Choroid plexus epithelial cell (primary cell): ENCODE measurements around the gene SPATA20.

ENCODE experiments used
- DNase-seq: peaks from one replicate; pipeline ENCODE4 v3.0.0-alpha.2; 2010; ENCODE audit warnings: low read depth
- H3K4me3 ChIP-seq: 2 replicates; pipeline ENCODE4 v1.5.1; 2011; ENCODE audit warnings: low read depth, mild to moderate bottlenecking, control low read depth, low read length, moderate library complexity
- TF ChIP-seq, protein P1 (sequence below): conservative IDR thresholded peaks from 2 replicates; pipeline ENCODE4 v1.5.1; 2011; ENCODE audit warnings: low read depth, mild to moderate bottlenecking, control low read depth, inconsistent platforms, low read length, moderate library complexity

SPATA20 gene

DNA sequence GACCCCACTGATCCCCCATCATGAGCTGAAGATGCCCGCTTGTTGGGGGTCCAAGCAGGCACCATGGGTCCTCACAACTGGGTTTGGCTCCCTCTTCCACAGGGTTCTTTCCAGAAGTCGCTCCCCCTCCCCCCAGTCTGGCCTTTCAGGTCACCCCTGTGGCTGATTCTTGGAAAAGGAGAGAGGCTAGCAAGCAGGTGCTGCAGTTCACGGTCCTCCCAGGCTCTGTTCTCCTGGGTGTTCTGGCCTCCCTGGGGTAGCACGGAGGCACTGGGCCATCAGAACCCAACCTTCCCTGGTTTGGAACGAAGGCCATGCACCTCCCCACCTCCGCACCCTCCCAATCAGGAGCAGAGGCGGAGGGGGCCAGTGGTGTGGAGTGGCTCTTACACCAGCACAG is 32.4 kb downstream of the SPATA20 start:
- TF ChIP-seq, protein P1, sequence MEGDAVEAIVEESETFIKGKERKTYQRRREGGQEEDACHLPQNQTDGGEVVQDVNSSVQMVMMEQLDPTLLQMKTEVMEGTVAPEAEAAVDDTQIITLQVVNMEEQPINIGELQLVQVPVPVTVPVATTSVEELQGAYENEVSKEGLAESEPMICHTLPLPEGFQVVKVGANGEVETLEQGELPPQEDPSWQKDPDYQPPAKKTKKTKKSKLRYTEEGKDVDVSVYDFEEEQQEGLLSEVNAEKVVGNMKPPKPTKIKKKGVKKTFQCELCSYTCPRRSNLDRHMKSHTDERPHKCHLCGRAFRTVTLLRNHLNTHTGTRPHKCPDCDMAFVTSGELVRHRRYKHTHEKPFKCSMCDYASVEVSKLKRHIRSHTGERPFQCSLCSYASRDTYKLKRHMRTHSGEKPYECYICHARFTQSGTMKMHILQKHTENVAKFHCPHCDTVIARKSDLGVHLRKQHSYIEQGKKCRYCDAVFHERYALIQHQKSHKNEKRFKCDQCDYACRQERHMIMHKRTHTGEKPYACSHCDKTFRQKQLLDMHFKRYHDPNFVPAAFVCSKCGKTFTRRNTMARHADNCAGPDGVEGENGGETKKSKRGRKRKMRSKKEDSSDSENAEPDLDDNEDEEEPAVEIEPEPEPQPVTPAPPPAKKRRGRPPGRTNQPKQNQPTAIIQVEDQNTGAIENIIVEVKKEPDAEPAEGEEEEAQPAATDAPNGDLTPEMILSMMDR = no peak
- H3K4me3 ChIP-seq = no peak overlapping the region
- no peak for DNase-seq

DNA sequence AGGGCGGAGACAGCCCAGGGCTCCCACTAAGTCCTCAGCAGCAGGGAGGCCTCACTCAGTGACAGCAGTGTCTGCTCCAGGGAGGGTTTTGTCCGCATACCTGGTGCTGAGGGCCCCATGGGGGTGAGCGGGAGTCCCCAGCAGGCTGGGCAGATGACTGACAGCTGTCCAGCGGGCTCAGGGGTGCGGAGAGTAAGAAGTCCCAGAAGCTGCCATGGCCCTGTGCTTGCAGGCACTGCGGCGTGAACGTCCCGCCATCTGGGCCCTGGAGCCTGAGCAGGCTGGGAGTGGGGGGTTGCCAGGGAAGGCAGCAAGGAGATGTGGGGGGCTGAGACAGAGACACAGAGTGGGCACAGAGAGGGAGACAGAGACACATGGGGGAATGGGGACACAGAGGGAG is 33.7 kb downstream of the SPATA20 start:
- TF ChIP-seq, protein P1 = no peak
- H3K4me3 ChIP-seq = no peak overlapping the region
- no peak for DNase-seq

DNA sequence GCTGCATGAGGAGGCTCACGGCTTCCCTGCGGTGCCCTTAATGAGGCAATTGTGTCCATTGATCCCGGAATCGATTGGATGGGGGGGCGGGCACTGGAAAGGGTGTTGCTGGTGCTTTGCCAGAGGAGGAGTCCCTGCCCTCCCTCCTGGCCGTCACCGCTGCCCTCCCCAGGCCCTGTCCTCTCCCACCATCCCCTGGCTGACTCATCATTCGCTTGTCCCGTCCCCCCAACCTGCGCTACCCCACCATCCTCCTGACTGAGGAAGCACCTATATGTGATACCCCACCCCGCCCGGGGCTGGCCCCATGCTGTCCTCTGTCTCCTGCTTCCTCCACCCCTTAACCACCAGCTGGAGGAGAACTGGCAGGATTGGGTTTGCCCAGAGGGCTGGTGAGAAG is 34.3 kb downstream of the SPATA20 start:
- no peak for DNase-seq
- H3K4me3 ChIP-seq = no peak overlapping the region
- TF ChIP-seq, protein P1 = no peak

DNA sequence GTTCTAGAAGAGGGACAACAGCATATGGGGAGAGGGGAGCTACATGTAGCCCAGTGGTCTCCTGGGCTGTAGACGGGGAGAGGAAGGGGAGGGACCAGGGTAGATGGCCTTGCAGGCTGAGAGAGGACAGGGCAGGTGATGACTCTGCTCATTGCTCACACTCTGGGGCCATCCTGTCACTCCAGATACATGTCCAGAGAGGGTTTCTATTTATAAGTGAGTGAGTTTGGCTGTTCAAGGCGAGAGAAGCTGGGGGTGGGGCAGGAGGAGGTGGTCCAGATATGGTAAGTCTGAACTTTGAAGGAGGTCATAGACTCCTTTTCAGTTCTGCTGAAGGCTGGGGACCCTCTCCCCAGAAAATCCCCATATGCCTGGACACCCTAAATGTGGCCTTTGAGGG is 35.8 kb downstream of the SPATA20 start:
- no peak for DNase-seq
- H3K4me3 ChIP-seq = no peak overlapping the region
- TF ChIP-seq, protein P1 = no peak

DNA sequence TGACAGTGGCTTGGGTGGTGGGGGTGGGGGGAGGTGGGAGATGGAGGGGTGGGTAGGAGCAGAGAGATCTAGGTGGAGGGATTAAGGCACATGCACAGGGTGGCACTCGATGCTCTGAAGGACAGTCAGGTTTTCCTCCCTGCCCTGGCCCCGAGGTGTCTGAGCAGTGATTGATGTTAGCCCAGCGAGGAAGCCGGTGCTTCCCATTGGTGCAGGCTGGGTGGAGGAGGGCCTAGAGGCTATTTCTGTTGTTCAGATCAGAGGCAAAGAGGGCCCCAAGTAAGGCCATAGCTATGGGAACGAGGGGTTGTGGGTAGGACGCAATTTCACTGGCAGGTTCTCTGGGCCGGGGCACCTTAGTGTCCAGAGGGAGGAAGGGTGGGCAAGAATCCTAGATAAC is 36.7 kb downstream of the SPATA20 start:
- TF ChIP-seq, protein P1 = no peak
- H3K4me3 ChIP-seq = no peak overlapping the region
- no peak for DNase-seq

DNA sequence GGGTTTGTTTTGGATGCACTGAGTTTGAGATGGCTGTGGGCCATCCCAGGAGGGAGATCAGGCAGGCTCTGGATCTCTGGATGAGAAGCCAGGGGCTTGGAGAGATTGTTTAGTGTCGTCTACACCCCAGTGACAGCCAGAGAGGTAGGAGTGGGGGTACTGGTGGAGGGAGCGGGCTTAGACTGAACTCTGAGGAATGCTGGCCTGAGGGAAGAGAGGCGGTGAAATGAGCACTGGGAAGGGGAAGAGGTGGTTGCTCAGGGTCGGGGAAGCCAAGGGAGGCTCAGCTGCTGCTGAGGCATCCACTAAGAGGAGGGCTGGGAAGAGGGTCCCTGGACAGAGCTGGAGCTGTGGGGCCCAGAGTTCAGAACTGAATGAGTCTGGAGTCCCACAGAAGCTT is 37.1 kb downstream of the SPATA20 start:
- no peak for DNase-seq
- TF ChIP-seq, protein P1 = no peak
- no peak overlapping the region for H3K4me3 ChIP-seq

DNA sequence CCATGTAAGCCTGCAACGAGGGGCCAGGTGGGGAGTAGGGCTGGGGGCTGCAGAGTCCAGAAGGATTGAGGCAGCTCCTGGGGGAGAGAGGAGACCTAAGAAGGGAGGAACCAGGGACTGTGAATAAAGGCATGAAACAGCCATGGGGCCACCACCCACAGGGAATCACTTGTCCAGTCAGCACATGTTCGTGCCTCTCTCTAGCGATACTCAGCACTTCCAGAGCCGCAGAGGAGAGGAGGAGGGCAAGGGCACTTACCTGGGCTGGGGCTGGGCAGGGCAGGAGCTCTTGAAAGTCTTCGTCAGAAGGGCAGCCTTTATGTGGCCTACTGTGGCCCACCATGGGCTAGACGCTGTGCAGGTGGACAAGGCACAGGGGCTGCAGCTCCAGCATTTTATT is 37.8 kb downstream of the SPATA20 start:
- no peak overlapping the region for H3K4me3 ChIP-seq
- no peak for DNase-seq
- TF ChIP-seq, protein P1 = no peak
